H1 (cell line): ENCODE measurements around the gene FRY. TPM values are rescaled to one million over a fixed set of nuclear protein-coding genes. Genes with fewer than 3 reads are reported as not detected.

Experiments
- CREB1 ChIP-seq: IDR thresholded peaks from 2 replicates; pipeline ENCODE4 v1.6.1; 2012; ENCODE audit warnings: inconsistent platforms
- MAX ChIP-seq: IDR thresholded peaks from 2 replicates; pipeline ENCODE4 v1.6.1; 2012; ENCODE audit warnings: inconsistent platforms
- PHF8 ChIP-seq: fragments of 200-600 bp; sonication (generic); conservative IDR thresholded peaks from 2 replicates; pipeline ENCODE4 v1.7.1; 2012; ENCODE audit warnings: low read depth, mild to moderate bottlenecking, inconsistent platforms, low read length, moderate library complexity
- ZNF274 ChIP-seq: IDR thresholded peaks from 2 replicates; pipeline ENCODE4 v1.7.0; 2012; ENCODE audit warnings: low read length, borderline replicate concordance; ENCODE audit errors: extremely low read depth
- polyA plus RNA-seq, 7 experiments: library from polyadenylated mRNA; depleted of rRNA in 3 of 7; stranded (reverse) in 5 of 7; unstranded in 2 of 7; fragments of >200 nt in 5 of 7; fragments of 200-250 nt in 2 of 7; gene quantifications; 1 replicate in 5 of 7; 2 replicates in 1 of 7; 4 replicates in 1 of 7; pipeline versions ENCODE4 v1.2.1 to v1.2.3, GENCODE V29; 2011 to 2013; ENCODE audit warnings: missing spikeins in 2 of 7, mixed read lengths in 2 of 7
- total RNA-seq: library from RNA; stranded (reverse); fragmentation: NEBNext Ultra II Directional; extraction: Animal tissue kit (Norgen Biotek cat#: 25700); gene quantifications from 2 replicates; pipeline ENCODE4 v1.2.1, GENCODE V29; 2021

Gene FRY
- total and polyA plus RNA-seq, 2 of the 8 experiments (the other 6 are each of a cell fraction or from before 2014, with no cell fraction given), result 4.3 to 9.2 TPM

- TF ChIP-seq MAX, result no peak
- TF ChIP-seq ZNF274, result no peak
- TF ChIP-seq PHF8, result no peak
- TF ChIP-seq CREB1, result no peak
These were observed 214.9 kb downstream of the FRY start (continued) for GRCh38 chr13:32246468-32246867.
